Measurements from ENCODE around the gene HOXD1.

- no peak for TF ChIP-seq ZNF274 (IDR thresholded peaks at IDR 0.05; ENCODE audit: low read depth, low read length)
- TF ChIP-seq SUZ12 (IDR thresholded peaks at IDR 0.05; ENCODE audit: extremely low read depth, insufficient read depth, insufficient read length): no peak
Observed at GRCh38 chr2:176181551-176181950, 6.9 kb upstream of the HOXD1 start.

Measured in NT2/D1 (cell line).